Measurements from ENCODE around the gene IYD.
"Not testable (repeated sequence)": the region's sequence is repeated elsewhere in the genome, so short reads cannot be mapped to it uniquely, and the experiment has no call there.

IYD gene

GRCh38 chr6:150444308-150444707 lies 75.5 kb downstream of the IYD start:
- no peak for TF ChIP-seq POLR2AphosphoS5 (IDR thresholded peaks at IDR 0.05; ENCODE audit: low read depth, low read length)
- TF ChIP-seq POLR2A (IDR thresholded peaks at IDR 0.05; ENCODE audit: low read depth, low read length): no peak
- TF ChIP-seq TAF1 (IDR thresholded peaks at IDR 0.05; ENCODE audit: borderline replicate concordance, low read depth, low read length): no peak
- DNase-seq (ENCODE audit: insufficient read length): no peak
- no peak for FAIRE-seq

DNA sequence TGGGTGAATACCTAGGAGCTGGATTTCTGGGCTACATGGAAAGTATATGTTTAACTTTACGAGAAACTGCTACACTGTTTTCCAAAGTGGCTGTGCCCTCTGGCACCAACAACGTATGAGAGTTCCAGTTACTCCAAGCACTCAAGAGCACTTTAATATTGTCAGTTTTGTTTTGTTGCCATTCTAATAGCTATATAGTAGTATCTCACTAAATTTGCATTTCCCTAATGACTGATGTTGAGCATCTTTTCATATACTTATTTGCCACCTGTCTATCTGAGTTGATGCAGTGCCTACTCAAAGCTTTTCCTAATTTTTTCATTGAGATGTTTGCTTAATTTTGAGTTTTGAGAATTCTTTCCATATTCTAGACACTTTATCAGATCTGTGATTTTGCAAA lies 76.7 kb downstream of the IYD start:
- FAIRE-seq: no peak
- no peak for DNase-seq (ENCODE audit: insufficient read length)
- no peak for TF ChIP-seq POLR2AphosphoS5 (IDR thresholded peaks at IDR 0.05; ENCODE audit: low read depth, low read length)

DNA sequence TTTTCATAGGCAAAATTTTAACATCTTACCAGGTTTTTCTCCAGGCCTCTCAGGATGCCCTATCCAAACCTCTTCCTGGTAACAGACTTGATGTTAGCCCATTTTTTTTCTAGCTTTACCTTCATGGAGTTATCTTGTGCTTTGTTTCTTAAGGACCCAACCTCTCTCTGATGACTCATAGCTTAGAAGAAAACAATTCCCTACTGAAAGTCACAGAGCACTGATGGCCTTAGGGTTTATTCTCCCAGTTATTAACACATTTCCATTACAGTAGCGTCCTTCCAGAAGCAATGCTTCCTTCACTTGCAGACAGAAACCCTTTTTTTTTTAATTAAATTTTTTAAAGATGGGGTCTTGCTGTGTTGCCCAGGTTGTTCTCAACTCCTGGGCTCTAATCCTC lies 79.4 kb downstream of the IYD start:
- TF ChIP-seq POLR2AphosphoS5 (IDR thresholded peaks at IDR 0.05; ENCODE audit: low read depth, low read length): no peak
- TF ChIP-seq TAF1 (IDR thresholded peaks at IDR 0.05; ENCODE audit: borderline replicate concordance, low read depth, low read length): no peak
- TF ChIP-seq POLR2A (IDR thresholded peaks at IDR 0.05; ENCODE audit: low read depth, low read length): no peak
- DNase-seq (ENCODE audit: insufficient read length): no peak
- FAIRE-seq: no peak

- FAIRE-seq: not testable (repeated sequence)
Observed at GRCh38 chr6:150449055-150449454, 80.2 kb downstream of the IYD start.

GRCh38 chr6:150450918-150451317 lies 82.1 kb downstream of the IYD start:
- TF ChIP-seq TAF1 (IDR thresholded peaks at IDR 0.05; ENCODE audit: borderline replicate concordance, low read depth, low read length) (no peak), POLR2AphosphoS5 (IDR thresholded peaks at IDR 0.05; ENCODE audit: low read depth, low read length) (no peak), POLR2A (IDR thresholded peaks at IDR 0.05; ENCODE audit: low read depth, low read length) (no peak)
- DNase-seq (ENCODE audit: insufficient read length): no peak
- no peak for FAIRE-seq

More at GRCh38 chr6:150449055-150449454, 80.2 kb downstream of the IYD start:
- not testable (repeated sequence) for DNase-seq (ENCODE audit: insufficient read length)

GRCh38 chr6:150451807-150452427 lies 83.1 kb downstream of the IYD start:
- FAIRE-seq (no peak), DNase-seq (ENCODE audit: insufficient read length) (no peak)

GRCh38 chr6:150452428-150453243 lies 83.8 kb downstream of the IYD start:
- TF ChIP-seq TAF1 (IDR thresholded peaks at IDR 0.05; ENCODE audit: borderline replicate concordance, low read depth, low read length) (no peak), POLR2A (IDR thresholded peaks at IDR 0.05; ENCODE audit: low read depth, low read length) (no peak), POLR2AphosphoS5 (IDR thresholded peaks at IDR 0.05; ENCODE audit: low read depth, low read length) (no peak)
- FAIRE-seq (no peak), DNase-seq (ENCODE audit: insufficient read length) (no peak)

More at GRCh38 chr6:150451807-150452427, 83.1 kb downstream of the IYD start:
- no peak for TF ChIP-seq POLR2A (IDR thresholded peaks at IDR 0.05; ENCODE audit: low read depth, low read length)
- TF ChIP-seq POLR2AphosphoS5 (IDR thresholded peaks at IDR 0.05; ENCODE audit: low read depth, low read length): no peak
- no peak for TF ChIP-seq TAF1 (IDR thresholded peaks at IDR 0.05; ENCODE audit: borderline replicate concordance, low read depth, low read length)

- TF ChIP-seq TAF1 (IDR thresholded peaks at IDR 0.05; ENCODE audit: borderline replicate concordance, low read depth, low read length) (no peak), POLR2A (IDR thresholded peaks at IDR 0.05; ENCODE audit: low read depth, low read length) (no peak), POLR2AphosphoS5 (IDR thresholded peaks at IDR 0.05; ENCODE audit: low read depth, low read length) (no peak)
- DNase-seq (ENCODE audit: insufficient read length) (no peak), FAIRE-seq (no peak)
Observed at GRCh38 chr6:150453357-150453756, 84.5 kb downstream of the IYD start.

All from GM12892 (cell line).